Measurements from ENCODE around the gene TMEFF2.
"Not testable (repeated sequence)": the region's sequence is repeated elsewhere in the genome, so short reads cannot be mapped to it uniquely, and the experiment has no call there.

DNA sequence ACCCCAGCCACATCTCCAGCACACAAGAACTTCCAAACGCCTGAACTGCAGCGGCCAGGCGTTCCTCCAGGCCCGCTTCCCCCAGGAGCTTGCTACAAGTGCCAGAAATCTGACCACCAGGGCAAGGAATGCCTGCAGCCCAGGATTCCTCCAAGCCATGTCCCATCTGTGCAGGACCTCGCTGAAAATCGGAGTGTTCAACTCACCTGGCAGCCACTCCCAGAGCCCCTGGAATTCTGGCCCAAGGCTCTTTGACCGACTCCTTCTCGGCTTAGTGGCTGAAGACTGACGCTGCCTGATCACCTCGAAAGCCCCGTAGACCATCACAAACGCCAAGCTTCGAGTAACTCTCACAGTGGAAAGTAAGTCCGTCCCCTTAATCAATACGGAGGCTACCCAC lies 62.1 kb downstream of the TMEFF2 start:
- TF ChIP-seq POLR2AphosphoS5, POLR2A (IDR thresholded peaks at IDR 0.05; ENCODE audit: low read depth, low read length): not testable (repeated sequence)
